HTR-8/SVneo (cell line): Measurements from ENCODE around the gene PPP2CA.
"Not testable (repeated sequence)": the region's sequence is repeated elsewhere in the genome, so short reads cannot be mapped to it uniquely, and the experiment has no call there.

Experiments used
- DNase-seq: peaks from one replicate; pipeline ENCODE4 v3.0.0; 2011; ENCODE audit warnings: low spot score, mixed read lengths; ENCODE audit not compliant: insufficient read length
- FAIRE-seq: peaks from 2 replicates; lab custom pipeline; 2011; peaks lifted over from hg19 to GRCh38; lab: Jason Lieb, UNC

Gene PPP2CA

DNA sequence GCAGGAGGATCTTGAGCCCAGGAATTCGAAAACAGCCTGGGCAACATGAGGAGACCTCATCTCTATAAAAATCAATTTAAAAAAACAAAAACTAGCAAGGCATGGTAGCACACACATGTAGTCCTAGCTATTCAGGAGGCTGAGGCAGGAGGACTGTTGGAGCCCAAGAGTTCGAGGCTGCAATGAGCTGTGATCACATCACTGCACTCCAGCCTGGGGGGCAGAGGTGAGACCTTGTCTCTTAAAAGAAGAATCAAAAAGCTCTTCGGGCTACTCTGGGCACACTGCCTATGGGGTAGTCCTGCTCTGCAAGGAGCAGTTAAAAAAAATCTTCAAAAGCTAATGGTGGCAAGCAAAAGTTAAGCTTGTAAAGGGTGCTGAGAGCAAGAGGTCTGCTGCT is 72.6 kb downstream of the PPP2CA start:
- no peak for FAIRE-seq
- no peak for DNase-seq

DNA sequence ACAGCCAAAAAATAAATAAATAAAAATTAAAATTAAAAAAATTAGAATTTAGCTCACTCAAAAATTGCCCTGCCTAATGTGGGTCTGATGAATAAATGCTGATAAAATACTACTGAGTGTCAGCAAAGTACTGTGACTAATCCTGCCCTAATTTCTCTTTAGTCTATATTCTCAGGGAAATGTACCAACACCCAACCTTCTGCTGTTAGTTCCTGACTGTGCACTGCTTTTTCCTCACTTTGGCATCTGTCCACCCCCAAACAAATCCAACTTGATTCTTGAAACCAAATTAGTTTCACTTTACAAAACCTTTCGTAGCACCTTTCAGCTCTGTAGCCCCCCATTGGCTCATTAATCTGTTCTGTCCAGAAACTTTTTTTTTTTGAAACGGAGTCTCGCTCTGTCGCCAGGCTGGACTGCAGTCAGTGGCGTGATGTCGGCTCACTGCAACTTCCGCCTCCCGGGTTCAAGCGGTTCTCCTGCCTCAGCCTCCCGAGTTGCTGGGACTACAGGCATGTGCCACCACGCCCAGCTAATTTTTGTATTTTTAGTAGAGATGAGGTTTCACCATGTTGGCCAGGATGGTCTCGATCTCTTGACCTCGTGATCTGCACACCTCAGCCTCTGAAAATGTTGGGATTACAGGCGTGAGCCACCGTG is 73.6 kb downstream of the PPP2CA start:
- not testable (repeated sequence) for DNase-seq, FAIRE-seq

DNA sequence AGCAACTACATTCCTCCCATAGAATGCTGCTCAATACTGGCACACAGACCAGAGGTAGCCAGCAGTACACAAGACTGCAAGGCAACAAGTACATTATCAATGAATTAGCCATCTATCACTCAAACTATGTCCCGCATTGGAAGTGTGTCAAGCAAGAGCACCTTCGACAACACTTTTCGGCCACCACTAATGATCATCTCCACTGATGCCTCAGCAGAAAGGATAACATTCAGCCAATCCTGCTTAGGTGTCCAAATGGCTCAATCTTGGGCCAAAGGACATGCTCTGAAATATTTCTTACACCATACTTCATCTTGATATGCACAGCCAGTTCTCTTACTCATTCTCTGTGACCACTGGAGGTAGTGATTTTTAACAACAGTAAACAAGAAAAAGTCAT is 74.2 kb downstream of the PPP2CA start:
- FAIRE-seq (no peak), DNase-seq (no peak)

DNA sequence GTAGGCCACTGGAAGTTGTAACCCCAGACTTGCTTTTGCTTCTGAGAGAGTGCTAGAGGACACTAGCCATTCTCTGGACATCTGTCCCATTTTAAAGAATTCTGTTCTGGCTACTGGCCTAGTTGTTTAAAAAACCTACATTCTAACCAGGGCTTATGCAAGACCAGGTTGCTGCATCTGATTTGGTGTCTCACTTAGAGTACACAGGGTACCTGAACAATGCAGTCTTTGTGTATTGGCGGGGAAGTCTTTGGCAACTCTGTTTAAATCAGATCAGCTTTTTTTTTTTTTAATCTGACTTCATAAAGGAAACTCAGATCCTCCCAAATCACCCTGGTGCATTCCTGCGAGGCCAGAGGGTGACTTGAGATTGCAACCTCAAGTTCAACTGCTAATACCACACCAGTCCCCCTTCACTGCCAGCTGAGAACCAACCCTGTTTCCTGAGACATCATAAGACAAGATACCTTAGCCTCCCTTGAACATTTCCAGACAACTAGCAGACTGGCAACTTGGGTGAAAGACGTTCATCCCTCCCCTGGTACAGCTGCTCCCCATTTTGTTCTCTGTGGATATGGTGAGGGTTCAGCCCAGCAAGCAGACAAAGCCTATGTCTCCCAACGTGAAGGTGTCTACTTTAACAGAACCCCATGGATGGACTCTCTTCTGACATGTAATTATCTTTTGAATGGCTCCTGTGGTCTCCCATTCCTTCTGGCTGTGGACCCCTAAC is 76.1 kb downstream of the PPP2CA start:
- FAIRE-seq: no peak
- DNase-seq: no peak

DNA sequence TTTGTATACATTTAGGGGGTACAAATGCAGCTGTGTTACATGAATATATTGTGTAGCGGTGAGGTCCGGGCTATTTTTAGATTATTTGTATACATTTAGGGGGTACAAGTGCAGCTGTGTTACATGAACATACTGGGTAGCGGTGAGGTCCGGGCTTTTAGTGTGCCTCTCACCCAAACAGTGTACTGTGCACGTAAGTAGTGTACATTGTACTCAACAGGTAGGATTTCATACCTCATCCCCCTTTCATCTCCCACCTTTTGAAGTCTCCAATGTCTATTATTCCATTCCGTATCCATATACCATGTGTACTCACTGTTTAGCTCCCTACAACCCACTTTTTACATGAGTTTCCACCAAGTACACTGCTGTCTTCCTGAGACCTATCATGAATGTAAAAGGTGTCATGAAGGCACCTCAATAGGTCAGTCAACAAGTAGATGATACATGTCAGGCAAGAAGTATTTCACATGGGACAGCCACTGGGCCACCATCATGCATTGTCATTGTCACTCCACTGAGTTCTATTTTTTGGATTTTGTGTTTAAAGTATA is 76.8 kb downstream of the PPP2CA start:
- DNase-seq: no peak
- FAIRE-seq: no peak

DNA sequence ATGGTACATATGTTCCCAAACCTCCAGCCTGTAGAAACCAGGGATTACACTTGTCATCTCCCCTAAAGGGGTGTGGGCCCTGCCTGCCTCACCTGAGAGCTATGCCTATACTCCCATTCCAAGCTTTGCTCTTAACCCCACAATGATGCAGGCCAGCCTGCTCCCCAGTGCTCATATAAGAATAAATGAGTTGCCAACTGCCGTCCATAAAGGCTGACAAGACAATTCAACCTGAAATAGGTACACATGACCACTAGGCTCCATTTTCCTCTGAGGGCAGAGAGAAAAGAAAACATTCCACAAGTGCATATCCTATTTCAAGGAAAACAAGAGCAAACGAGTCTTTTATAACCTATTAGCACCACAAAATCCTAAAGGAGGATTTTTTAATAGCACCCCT is 77.6 kb downstream of the PPP2CA start:
- FAIRE-seq (no peak), DNase-seq (no peak)

DNA sequence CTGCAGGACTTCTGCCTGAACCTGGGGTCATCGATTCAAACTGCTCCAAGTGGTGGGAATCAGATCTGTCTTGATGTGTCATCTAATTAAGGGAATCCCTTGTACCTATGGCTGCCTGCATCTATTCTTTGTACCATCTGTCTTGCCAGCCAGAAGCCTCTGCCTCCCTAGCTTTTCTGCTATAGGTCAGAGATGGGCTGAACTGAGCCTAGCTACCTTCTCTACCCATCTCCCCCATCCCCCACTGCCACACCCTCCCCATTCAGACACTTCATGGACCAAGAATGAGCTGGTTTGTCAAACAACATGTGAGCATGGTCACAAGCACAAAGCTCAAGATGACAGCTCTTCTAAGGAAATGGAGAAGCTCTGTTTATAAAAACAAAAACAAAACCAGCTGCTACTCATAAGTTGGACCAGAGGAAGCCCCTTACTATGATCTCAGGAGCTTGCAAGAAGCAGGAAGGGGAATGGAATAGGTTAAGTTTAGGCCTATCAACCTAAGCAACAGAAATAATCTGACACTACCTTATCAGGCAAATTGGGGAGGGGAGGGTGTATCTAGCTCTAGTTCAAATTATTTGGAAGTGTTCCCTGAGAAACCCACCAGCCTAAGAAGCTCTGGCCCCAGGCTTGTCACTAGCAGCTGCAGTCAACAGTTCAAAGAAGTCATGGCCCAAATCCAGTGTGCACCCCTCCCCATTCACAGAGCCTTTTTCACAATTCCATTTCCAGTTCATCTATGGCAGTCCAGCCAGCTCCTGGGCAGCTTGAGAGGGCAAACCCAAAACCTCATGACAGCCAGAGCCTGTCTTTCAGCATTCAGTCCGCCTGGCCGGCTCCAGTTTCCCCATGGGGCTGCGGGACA is 79.0 kb downstream of the PPP2CA start:
- DNase-seq (no peak), FAIRE-seq (no peak)

DNA sequence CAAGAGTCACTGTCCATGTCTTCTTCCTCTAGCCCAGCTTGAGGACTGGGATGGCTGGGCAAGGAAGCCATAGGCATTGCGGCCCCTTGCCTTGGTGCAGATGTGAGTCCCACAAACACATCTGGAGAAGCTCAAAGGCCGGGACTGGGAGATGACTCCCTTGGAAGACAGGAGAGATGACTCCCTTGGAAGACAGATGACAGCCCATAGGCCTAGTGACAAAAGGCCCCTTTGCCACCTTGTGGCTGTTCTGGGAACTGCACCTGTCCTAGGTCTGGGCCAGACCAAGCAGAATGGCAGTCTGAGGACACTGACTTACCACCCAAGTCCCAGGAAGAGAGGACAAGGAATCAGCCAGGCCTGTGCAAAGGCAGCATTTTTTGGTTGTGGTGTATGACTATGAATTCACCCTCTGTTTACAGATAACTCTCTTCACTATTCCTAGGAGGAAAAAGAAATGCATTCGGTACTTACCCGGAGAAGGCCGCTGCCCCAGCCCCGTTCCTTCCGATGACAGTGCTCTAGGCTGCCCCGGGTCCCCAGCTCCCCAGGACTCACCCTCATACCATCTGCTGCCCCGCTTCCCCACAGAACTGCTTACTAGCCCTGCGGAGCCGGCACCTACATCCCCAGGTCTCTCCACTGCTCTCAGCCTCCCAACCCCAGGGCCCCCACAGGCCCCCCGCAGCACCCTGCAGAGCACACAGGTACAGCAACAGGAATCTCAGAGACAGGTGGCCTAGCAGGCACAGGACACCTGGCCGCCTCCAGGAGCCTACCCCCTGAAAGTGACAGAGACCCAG is 79.9 kb downstream of the PPP2CA start:
- FAIRE-seq (peak; percentile 68), DNase-seq (peak; percentile 78)

DNA sequence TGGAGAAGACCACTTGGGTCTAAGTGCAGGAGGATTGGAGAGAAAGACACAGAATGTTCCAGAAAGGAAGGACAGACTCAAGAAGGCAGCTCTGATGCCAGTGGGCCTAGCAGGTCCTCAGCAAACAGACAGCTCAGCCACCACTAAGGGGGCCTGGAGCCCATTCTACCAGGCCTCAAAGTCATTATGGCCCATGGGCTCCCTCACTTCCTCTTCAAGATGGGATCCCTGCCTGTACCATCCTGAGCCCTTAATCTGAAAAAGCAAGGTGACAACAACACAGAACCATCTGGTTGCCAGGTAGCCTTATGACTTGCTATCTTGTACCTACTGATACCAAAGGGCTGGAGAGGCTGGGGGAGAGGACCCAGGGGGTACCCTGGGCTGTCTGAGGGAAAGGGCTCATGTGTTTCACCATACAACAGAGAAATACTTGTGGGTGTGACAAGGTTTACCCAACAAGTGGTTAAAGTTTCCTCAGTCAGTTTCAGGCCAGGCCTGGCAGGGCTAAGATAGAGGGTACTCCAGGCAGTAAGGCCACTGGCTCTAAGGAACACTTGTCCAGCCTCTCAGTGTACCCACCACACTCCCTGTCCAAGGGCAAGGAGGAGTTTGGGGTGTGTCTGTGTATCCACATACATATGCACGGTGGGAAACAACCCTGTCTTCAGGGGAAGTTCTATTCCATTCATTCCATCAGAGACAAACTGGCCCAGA is 80.7 kb downstream of the PPP2CA start:
- FAIRE-seq (no peak), DNase-seq (no peak)
